Measurements from ENCODE around the gene ERC2.

DNA sequence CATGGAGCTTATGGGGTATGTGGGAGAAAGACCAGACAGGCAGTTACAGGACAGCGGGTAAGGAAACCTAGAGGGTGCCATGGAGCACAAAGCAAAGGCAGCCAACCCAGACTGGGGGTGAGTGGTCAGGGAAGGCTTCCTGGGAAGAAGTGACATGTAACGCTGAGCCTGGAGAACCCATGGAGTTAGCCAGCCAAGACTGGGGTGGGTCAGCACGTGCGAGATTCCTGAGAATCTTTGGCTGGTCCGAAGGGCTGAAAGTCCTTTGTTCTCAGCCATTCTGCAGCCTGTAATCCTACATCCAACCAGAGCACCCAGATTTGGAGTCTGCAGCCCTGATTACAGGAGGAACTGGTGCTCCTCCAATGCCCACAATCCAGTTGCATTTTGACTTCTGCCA lies 861.1 kb downstream of the ERC2 start:
- TF ChIP-seq, protein P1, sequence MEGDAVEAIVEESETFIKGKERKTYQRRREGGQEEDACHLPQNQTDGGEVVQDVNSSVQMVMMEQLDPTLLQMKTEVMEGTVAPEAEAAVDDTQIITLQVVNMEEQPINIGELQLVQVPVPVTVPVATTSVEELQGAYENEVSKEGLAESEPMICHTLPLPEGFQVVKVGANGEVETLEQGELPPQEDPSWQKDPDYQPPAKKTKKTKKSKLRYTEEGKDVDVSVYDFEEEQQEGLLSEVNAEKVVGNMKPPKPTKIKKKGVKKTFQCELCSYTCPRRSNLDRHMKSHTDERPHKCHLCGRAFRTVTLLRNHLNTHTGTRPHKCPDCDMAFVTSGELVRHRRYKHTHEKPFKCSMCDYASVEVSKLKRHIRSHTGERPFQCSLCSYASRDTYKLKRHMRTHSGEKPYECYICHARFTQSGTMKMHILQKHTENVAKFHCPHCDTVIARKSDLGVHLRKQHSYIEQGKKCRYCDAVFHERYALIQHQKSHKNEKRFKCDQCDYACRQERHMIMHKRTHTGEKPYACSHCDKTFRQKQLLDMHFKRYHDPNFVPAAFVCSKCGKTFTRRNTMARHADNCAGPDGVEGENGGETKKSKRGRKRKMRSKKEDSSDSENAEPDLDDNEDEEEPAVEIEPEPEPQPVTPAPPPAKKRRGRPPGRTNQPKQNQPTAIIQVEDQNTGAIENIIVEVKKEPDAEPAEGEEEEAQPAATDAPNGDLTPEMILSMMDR (conservative IDR thresholded peaks at IDR 0.05; ENCODE audit: low read length): no peak
- TF ChIP-seq EZH2phosphoT487 (IDR thresholded peaks at IDR 0.05; ENCODE audit: borderline replicate concordance, low read depth, low read length): no peak

Data from OCI-LY7 (cell line).